ENCODE measurements around the gene MARK2.
"Not testable (repeated sequence)": the region's sequence is repeated elsewhere in the genome, so short reads cannot be mapped to it uniquely, and the experiment has no call there.

The MARK2 gene

GRCh38 chr11:63838678-63839507 is at the start of gene MARK2:
Gene MARK2 (plus strand): TSS chr11:63839110. CDS start chr11:63839507, 397 bp downstream.
- DNase-seq (ENCODE audit: low read depth in 2 of 2), result peak; percentile 98 to 99

GRCh38 chr11:63791495-63792167 is 47.3 kb upstream of the MARK2 start:
- DNase-seq (ENCODE audit: low read depth in 2 of 2), result no peak

GRCh38 chr11:63793161-63793560 is 45.7 kb upstream of the MARK2 start:
- DNase-seq (ENCODE audit: low read depth in 2 of 2), result no peak

- no peak for DNase-seq (ENCODE audit: low read depth in 2 of 2)
These were observed 43.8 kb upstream of the MARK2 start for GRCh38 chr11:63795066-63795465.

GRCh38 chr11:63800921-63801320 is 38.0 kb upstream of the MARK2 start:
- no peak for DNase-seq (ENCODE audit: low read depth in 2 of 2)

- DNase-seq (ENCODE audit: low read depth in 2 of 2), result no peak
These were observed 36.1 kb upstream of the MARK2 start for GRCh38 chr11:63802637-63803414.

GRCh38 chr11:63804259-63804658 is 34.7 kb upstream of the MARK2 start:
- DNase-seq (ENCODE audit: low read depth in 2 of 2), result no peak

- DNase-seq (ENCODE audit: low read depth in 2 of 2), result no peak
These were observed 33.0 kb upstream of the MARK2 start for GRCh38 chr11:63805844-63806415.

- not testable (repeated sequence) for DNase-seq (ENCODE audit: low read depth in 2 of 2)
These were observed 28.5 kb upstream of the MARK2 start for GRCh38 chr11:63810383-63810782.

GRCh38 chr11:63811522-63811921 is 27.4 kb upstream of the MARK2 start:
- no peak for DNase-seq (ENCODE audit: low read depth in 2 of 2)

GRCh38 chr11:63813035-63813562 is 25.8 kb upstream of the MARK2 start, which contains the start of gene SPINDOC:
Gene SPINDOC (plus strand): TSS chr11:63813456. CDS start chr11:63813687, 231 bp downstream.
- peak; percentile 23 to 66 for DNase-seq (ENCODE audit: low read depth in 2 of 2)

GRCh38 chr11:63813563-63814382 is 25.1 kb upstream of the MARK2 start:
- DNase-seq (ENCODE audit: low read depth in 2 of 2), result peak in 1 of 2 donors; percentile 7

- DNase-seq (ENCODE audit: low read depth in 2 of 2), result no peak
These were observed 24.6 kb upstream of the MARK2 start for GRCh38 chr11:63814383-63814736.

GRCh38 chr11:63816166-63816565 is 22.7 kb upstream of the MARK2 start:
- no peak for DNase-seq (ENCODE audit: low read depth in 2 of 2)

GRCh38 chr11:63816732-63817131 is 22.2 kb upstream of the MARK2 start:
- no peak for DNase-seq (ENCODE audit: low read depth in 2 of 2)

GRCh38 chr11:63817758-63818498 is 21.0 kb upstream of the MARK2 start:
- DNase-seq (ENCODE audit: low read depth in 2 of 2), result no peak

GRCh38 chr11:63818609-63819008 is 20.3 kb upstream of the MARK2 start:
- DNase-seq (ENCODE audit: low read depth in 2 of 2), result no peak

GRCh38 chr11:63821411-63821810 is 17.5 kb upstream of the MARK2 start:
- DNase-seq (ENCODE audit: low read depth in 2 of 2), result no peak

GRCh38 chr11:63826471-63827190 is 12.3 kb upstream of the MARK2 start:
- DNase-seq (ENCODE audit: low read depth in 2 of 2), result no peak
